Neural crest cell (in vitro differentiated cells): ENCODE data around the gene CCDC136. TPM values are rescaled to one million over a fixed set of nuclear protein-coding genes. Genes with fewer than 3 reads are reported as not detected.
A peak's percentile ranks its signal among the peaks of the same experiment; 100 is the strongest.

Source experiments
- DNase-seq: peaks from one replicate; pipeline ENCODE4 v3.0.0; 2021; ENCODE audit warnings: low read depth, mixed read lengths, low spot score
- H3K27ac Mint-ChIP-seq: one replicate; pipeline ENCODE4 v1.8.0; 2021; ENCODE audit warnings: mild to moderate bottlenecking, mixed read lengths; ENCODE audit not compliant: unreplicated experiment
- H3K27me3 Mint-ChIP-seq: 2 replicates; pipeline ENCODE4 v1.8.0; 2021; ENCODE audit warnings: low read depth, mild to moderate bottlenecking, mixed read lengths
- H3K36me3 Mint-ChIP-seq: 2 replicates; pipeline ENCODE4 v1.8.0; 2021; ENCODE audit warnings: low read depth, mild to moderate bottlenecking, mixed read lengths
- H3K4me1 Mint-ChIP-seq: 2 replicates; pipeline ENCODE4 v1.8.0; 2021; ENCODE audit warnings: mixed read lengths
- H3K4me3 Mint-ChIP-seq: one replicate; pipeline ENCODE4 v1.8.0; 2021; ENCODE audit warnings: mild to moderate bottlenecking, mixed read lengths
- H3K9me3 Mint-ChIP-seq: 2 replicates; pipeline ENCODE4 v1.8.0; 2021; ENCODE audit warnings: mixed read lengths
- CTCF ChIP-seq: fragments of 200-600 bp; sonication (generic); conservative IDR thresholded peaks from 2 replicates; pipeline ENCODE4 v1.5.0; 2021; ENCODE audit warnings: antibody characterized with exemption, mild to moderate bottlenecking
- total RNA-seq: library from RNA; stranded (reverse); gene quantifications from 2 replicates; pipeline ENCODE4 v1.2.1, GENCODE V29; 2021

Gene CCDC136
- total RNA-seq, 1 donor from 2014 or later: 70.6 TPM

- DNase-seq: no peak
- no peak overlapping the region for H3K27ac Mint-ChIP-seq
- H3K4me3 Mint-ChIP-seq: no peak overlapping the region
- no peaks in the 10 kb centered on the region for H3K9me3 Mint-ChIP-seq
- H3K27me3 Mint-ChIP-seq: peaks cover 33% of the 10 kb centered on the region
- peaks cover 17% of the 10 kb centered on the region for H3K4me1 Mint-ChIP-seq
- TF ChIP-seq CTCF: no peak
- no peaks in the 10 kb centered on the region for H3K36me3 Mint-ChIP-seq
Observed at GRCh38 chr7:128826512-128826911, 34.7 kb downstream of the CCDC136 start.

- no peaks in the 10 kb centered on the region for H3K9me3 Mint-ChIP-seq
- H3K4me3 Mint-ChIP-seq: no peak overlapping the region
- H3K4me1 Mint-ChIP-seq: peaks cover 17% of the 10 kb centered on the region
- no peak for DNase-seq
- no peaks in the 10 kb centered on the region for H3K36me3 Mint-ChIP-seq
- peaks cover 37% of the 10 kb centered on the region for H3K27me3 Mint-ChIP-seq
- H3K27ac Mint-ChIP-seq: no peak overlapping the region
- TF ChIP-seq CTCF: no peak
Observed at GRCh38 chr7:128826916-128827247, 35.1 kb downstream of the CCDC136 start.

GRCh38 chr7:128827248-128827958 is 35.6 kb downstream of the CCDC136 start:
- Mint-ChIP-seq H3K27me3 (peaks cover 39% of the 10 kb centered on the region), H3K36me3 (no peaks in the 10 kb centered on the region), H3K4me3 (no peak overlapping the region), H3K4me1 (peaks cover 17% of the 10 kb centered on the region), H3K9me3 (no peaks in the 10 kb centered on the region), H3K27ac (no peak overlapping the region)
- no peak for DNase-seq
- TF ChIP-seq CTCF: no peak

- H3K27me3 Mint-ChIP-seq: peaks cover 39% of the 10 kb centered on the region
- no peak overlapping the region for H3K27ac Mint-ChIP-seq
- H3K4me1 Mint-ChIP-seq: peaks cover 17% of the 10 kb centered on the region
Observed at GRCh38 chr7:128827971-128828711, 36.4 kb downstream of the CCDC136 start.

More at GRCh38 chr7:128827971-128828711, 36.4 kb downstream of the CCDC136 start:
- no peak for TF ChIP-seq CTCF
- no peaks in the 10 kb centered on the region for H3K36me3 Mint-ChIP-seq
- H3K9me3 Mint-ChIP-seq: no peaks in the 10 kb centered on the region
- peak overlapping the region; percentile 52 for H3K4me3 Mint-ChIP-seq
- no peak for DNase-seq
